MV-4-11 (cell line): Measurements from ENCODE around the gene TMEM151B.
A peak's percentile ranks its signal among the peaks of the same experiment; 100 is the strongest.

Experiments
- DNase-seq: peaks from one replicate; lab custom pipeline; 2025; lab: John Stamatoyannopoulos, UW

Gene TMEM151B

GRCh38 chr6:44250718-44251123 is 19.5 kb upstream of the TMEM151B start:
- no peak for DNase-seq

- no peak for DNase-seq
Observed at GRCh38 chr6:44251576-44252524, 18.4 kb upstream of the TMEM151B start.

GRCh38 chr6:44253307-44254101 is 16.7 kb upstream of the TMEM151B start:
- peak; percentile 38 for DNase-seq

- no peak for DNase-seq
Observed at GRCh38 chr6:44254191-44255104, 15.8 kb upstream of the TMEM151B start.

GRCh38 chr6:44255105-44255808 is 15.0 kb upstream of the TMEM151B start:
- no peak for DNase-seq

GRCh38 chr6:44255871-44256774 is 14.1 kb upstream of the TMEM151B start:
- no peak for DNase-seq

GRCh38 chr6:44256775-44257024 is 13.6 kb upstream of the TMEM151B start:
- no peak for DNase-seq

GRCh38 chr6:44257025-44257752 is 13.1 kb upstream of the TMEM151B start, which contains the start of gene SLC35B2:
Gene SLC35B2, minus strand, starts transcription at chr6:44257528. Its CDS starts 118 bp downstream, at chr6:44257410.
- DNase-seq = peak; percentile 58

GRCh38 chr6:44257753-44258324 is 12.4 kb upstream of the TMEM151B start:
- peak; percentile 58 for DNase-seq

GRCh38 chr6:44258325-44258863 is 11.9 kb upstream of the TMEM151B start:
- no peak for DNase-seq

- DNase-seq = no peak
Observed at GRCh38 chr6:44258921-44259320, 11.3 kb upstream of the TMEM151B start.

GRCh38 chr6:44260011-44260410 is 10.2 kb upstream of the TMEM151B start:
- DNase-seq = no peak

- no peak for DNase-seq
Observed at GRCh38 chr6:44260451-44261297, 9.6 kb upstream of the TMEM151B start.

- no peak for DNase-seq
Observed at GRCh38 chr6:44261581-44261980, 8.7 kb upstream of the TMEM151B start.

- no peak for DNase-seq
Observed at GRCh38 chr6:44262467-44263353, 7.5 kb upstream of the TMEM151B start.

- peak; percentile 41 for DNase-seq
Observed at GRCh38 chr6:44263354-44264100, 6.7 kb upstream of the TMEM151B start.
